Inflammatory macrophage treated with lipopolysaccharide for 4 hours (primary cell): Measurements from ENCODE around the gene CHD8.

ENCODE experiments used
- DNase-seq: peaks from one replicate; pipeline ENCODE4 v3.0.0-alpha.2; 2020

CHD8 gene

GRCh38 chr14:21356511-21356910 lies 99.4 kb downstream of the CHD8 start:
- DNase-seq = no peak

- DNase-seq = peak; percentile 69
Measured at GRCh38 chr14:21352587-21352986, 103.3 kb downstream of the CHD8 start.

GRCh38 chr14:21350539-21350938 lies 105.4 kb downstream of the CHD8 start:
- DNase-seq = no peak

DNA sequence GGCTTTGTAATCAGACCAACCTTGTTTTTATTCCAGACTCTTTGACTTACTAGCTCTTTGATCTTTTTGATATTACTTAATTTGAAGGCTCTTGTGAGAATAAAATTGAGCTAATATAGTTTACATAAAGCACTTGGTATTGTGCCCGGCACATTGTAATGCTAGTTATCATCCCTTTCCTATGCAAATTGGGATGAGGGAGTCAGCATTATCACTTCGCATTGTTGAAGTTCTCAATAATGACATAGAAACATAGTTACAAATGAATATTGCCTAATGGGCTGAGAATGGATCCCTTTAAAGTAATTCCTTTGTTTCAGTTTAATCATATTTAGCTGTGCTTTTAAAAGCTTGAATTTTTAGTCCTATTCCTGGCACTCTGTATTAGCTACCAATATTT lies 108.7 kb downstream of the CHD8 start:
- DNase-seq = no peak

DNA sequence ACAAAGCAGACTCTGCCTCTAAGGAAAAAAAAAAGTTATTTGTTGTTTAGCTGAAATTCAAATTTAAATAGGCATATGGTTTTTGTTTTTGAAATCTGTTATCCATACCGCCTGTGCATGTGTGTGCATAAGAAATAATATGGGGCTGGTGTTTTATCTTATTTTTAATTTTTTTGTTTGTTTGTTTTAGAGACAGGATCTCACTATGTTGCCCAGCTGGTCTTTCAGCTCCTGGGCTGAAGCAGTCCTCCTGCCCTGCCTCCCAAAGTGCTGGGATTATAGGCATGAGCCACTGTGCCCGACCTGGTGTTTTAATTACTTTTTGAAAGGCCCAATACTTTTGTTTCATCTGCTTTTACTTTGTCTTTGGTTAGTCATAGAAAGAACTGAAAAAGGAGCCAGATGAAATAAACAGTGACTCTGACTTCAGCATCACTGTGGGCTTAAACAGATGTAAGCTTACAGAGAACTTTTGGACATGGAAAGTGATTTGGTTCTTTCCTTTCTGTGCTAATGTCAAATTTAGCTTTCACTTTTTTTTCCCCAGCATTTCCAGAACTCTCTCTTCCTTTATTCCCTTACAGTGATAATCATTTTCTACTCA lies 109.3 kb downstream of the CHD8 start:
- DNase-seq = peak; percentile 18

GRCh38 chr14:21343035-21343794 lies 112.7 kb downstream of the CHD8 start:
- DNase-seq = peak; percentile 58
